H1 (cell line): Measurements from ENCODE around the gene DRD1. TPM values are rescaled to one million over a fixed set of nuclear protein-coding genes. Genes with fewer than 3 reads are reported as not detected.

Experiments
- ATF2 ChIP-seq: IDR thresholded peaks from 2 replicates; pipeline ENCODE4 v1.6.1; 2012; ENCODE audit warnings: low read length, inconsistent platforms
- CHD2 ChIP-seq: IDR thresholded peaks from 2 replicates; pipeline ENCODE4 v1.6.1; 2012; ENCODE audit warnings: low read length, improper control_type of control experiment
- CHD7 ChIP-seq: fragments of 300-600 bp; sonication (generic); IDR thresholded peaks from 2 replicates; pipeline ENCODE4 v1.7.1; 2012; ENCODE audit warnings: low read length, moderate library complexity, mild to moderate bottlenecking, inconsistent platforms; ENCODE audit not compliant: insufficient replicate concordance
- CREB1 ChIP-seq: IDR thresholded peaks from 2 replicates; pipeline ENCODE4 v1.6.1; 2012; ENCODE audit warnings: inconsistent platforms
- KDM5A ChIP-seq: fragments of 200-600 bp; IDR thresholded peaks from 2 replicates; pipeline ENCODE4 v1.7.1; 2012; ENCODE audit warnings: mild to moderate bottlenecking, low read length, inconsistent platforms, mixed read lengths
- PHF8 ChIP-seq: fragments of 200-600 bp; sonication (generic); conservative IDR thresholded peaks from 2 replicates; pipeline ENCODE4 v1.7.1; 2012; ENCODE audit warnings: low read depth, mild to moderate bottlenecking, inconsistent platforms, low read length, moderate library complexity
- SIRT6 ChIP-seq: IDR thresholded peaks from one replicate; pipeline ENCODE4 v1.7.1; 2012; ENCODE audit warnings: low read length, inconsistent platforms
- TEAD4 ChIP-seq: IDR thresholded peaks from 2 replicates; pipeline ENCODE4 v1.6.1; 2012; ENCODE audit warnings: low read depth, low read length, inconsistent platforms, mixed read lengths
- USF2 ChIP-seq: IDR thresholded peaks from 2 replicates; pipeline ENCODE4 v1.6.1; 2011; ENCODE audit warnings: low read length, improper control_type of control experiment
- polyA plus RNA-seq, 7 experiments: library from polyadenylated mRNA; depleted of rRNA in 3 of 7; stranded (reverse) in 5 of 7; unstranded in 2 of 7; fragments of >200 nt in 5 of 7; fragments of 200-250 nt in 2 of 7; gene quantifications; 1 replicate in 5 of 7; 2 replicates in 1 of 7; 4 replicates in 1 of 7; pipeline versions ENCODE4 v1.2.1 to v1.2.3, GENCODE V29; 2011 to 2013; ENCODE audit warnings: missing spikeins in 2 of 7, mixed read lengths in 2 of 7
- total RNA-seq: library from RNA; stranded (reverse); fragmentation: NEBNext Ultra II Directional; extraction: Animal tissue kit (Norgen Biotek cat#: 25700); gene quantifications from 2 replicates; pipeline ENCODE4 v1.2.1, GENCODE V29; 2021

The DRD1 gene
- total and polyA plus RNA-seq, 2 of the 8 experiments (the other 6 are each of a cell fraction or from before 2014, with no cell fraction given), result 0.03 to 0.19 TPM

GRCh38 chr5:175472378-175472777 is 28.4 kb upstream of the DRD1 start (continued):
- TF ChIP-seq CHD7, result no peak
- TF ChIP-seq USF2, result no peak
- TF ChIP-seq PHF8, result no peak
- no peak for TF ChIP-seq CREB1
- no peak for TF ChIP-seq CHD2
- TF ChIP-seq KDM5A, result no peak
- no peak for TF ChIP-seq SIRT6
- no peak for TF ChIP-seq TEAD4
- no peak for TF ChIP-seq ATF2
